LNCAP (cell line): ENCODE data around the gene DNAAF8.

ENCODE experiments used
- CTCF ChIP-seq: fragments of 450-650 bp; IDR thresholded peaks from 2 replicates; pipeline ENCODE4 v1.5.1; 2017; ENCODE audit warnings: mild to moderate bottlenecking

The DNAAF8 gene

DNA sequence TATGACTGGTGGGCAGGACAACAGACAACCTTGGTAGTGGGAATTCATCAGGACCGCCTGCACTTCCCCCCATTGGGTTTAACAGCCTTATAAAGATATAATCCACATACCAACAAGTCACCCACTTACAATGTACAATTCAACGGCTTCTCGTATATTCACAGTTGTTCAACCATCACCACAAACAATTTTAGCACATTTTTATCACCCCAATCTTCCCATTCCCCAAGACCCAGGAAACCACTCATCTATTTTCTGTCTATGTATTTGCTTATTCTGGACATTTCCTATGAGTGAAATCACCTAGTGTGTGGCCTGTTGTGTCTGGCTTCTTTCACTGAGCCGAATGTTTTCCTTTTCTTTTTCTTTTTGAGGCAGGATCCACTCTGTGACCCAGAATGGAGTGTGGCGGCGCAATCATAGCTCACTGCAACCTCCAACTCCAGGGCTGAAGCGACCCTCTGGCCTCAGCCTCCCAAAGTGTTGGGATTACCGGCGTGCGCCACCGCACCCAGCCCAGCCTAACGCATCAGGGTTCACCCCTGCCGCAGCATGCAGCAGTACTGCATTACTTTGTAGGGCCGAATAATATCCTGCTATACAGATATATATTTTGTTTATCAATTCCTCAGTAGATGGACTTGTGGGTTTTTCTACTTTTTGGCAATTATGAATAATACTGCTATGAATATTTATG is 11.1 kb upstream of the DNAAF8 start:
- no peak for TF ChIP-seq CTCF

DNA sequence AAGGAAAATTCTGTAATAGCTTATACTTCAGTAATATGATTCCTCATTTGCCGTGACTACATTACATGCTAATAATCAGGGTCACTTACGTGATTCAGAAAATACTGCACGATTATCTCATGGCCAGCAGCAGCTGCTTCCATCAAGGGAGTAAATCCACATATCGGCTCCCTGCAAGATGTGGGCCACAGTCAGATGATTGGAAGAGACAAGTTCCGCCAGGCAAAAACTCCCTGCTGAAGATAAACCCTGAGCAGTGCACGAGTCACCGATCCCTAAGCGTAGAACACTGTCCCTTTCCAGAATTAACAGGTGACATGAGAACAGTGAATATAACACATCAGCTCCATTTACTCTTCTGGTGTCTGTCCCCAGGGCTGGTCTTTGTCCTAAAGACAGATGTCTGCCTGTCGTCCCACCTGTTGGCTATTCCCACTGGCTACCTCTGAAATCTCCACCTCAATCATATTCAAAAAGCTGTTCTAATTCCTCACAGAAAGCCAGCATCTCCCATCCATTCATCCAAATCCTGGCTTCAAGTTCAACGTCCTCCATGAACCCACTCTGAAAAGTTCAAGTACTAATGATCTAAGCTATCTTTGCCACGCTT is 9.6 kb upstream of the DNAAF8 start:
- no peak for TF ChIP-seq CTCF

- no peak for TF ChIP-seq CTCF
Measured at GRCh38 chr16:4726616-4727015, 7.7 kb upstream of the DNAAF8 start.

DNA sequence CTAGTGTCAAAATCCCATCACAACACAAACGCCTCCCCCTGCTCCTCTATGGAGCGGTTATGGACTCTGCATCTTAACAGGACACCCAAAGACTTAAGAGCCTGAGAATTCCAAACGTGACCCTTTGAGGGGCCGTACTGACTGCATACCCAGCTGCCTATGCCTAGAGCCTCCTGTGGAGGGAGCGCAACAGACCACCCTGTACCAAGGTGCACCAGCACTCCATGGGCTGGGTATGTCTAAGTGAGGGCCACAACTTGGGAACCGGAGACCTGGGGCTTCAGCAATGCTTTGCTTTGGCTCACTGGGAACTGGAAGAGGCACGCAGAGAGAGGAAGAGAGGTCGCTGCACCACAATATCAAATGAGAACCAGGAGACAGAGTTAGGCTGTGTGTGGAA is 5.7 kb upstream of the DNAAF8 start:
- no peak for TF ChIP-seq CTCF

- TF ChIP-seq CTCF: no peak
Measured at GRCh38 chr16:4729876-4730275, 4.5 kb upstream of the DNAAF8 start.

- TF ChIP-seq CTCF: no peak
Measured at GRCh38 chr16:4733211-4733742, 1.1 kb upstream of the DNAAF8 start.

DNA sequence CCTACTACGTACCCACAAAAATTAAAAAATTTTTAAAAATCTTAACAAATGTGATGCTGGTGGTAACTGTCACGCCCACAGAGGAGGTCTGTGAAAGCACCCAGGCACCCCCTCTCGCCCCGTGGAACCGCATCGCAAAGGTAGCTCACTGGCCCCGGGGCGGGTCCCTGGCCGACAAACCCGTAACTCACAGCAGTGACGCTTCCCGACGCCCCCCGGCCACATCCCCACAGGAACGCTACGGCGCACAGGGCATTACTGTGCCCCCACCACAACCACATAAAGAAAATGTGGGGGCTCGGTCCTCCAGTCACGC is 632 bp upstream of the DNAAF8 start:
- no peak for TF ChIP-seq CTCF
